ENCODE results near the gene HDDC3. TPM values are rescaled to one million over a fixed set of nuclear protein-coding genes. Genes with fewer than 3 reads are reported as not detected.

The HDDC3 gene
- total RNA-seq, 2 experiments from 2014 or later = 31.8 to 38.6 TPM

GRCh38 chr15:90885432-90886290 is 46.7 kb downstream of the HDDC3 start:
- TF ChIP-seq EZH2phosphoT487 (IDR thresholded peaks at IDR 0.05; ENCODE audit: borderline replicate concordance, low read depth, low read length) (no peak), CTCF (conservative IDR thresholded peaks at IDR 0.05; ENCODE audit: low read length) (peak; percentile 99)
- BruUV-seq (replicated peaks) = no TSS peak
- Histone ChIP-seq H3K27ac (ENCODE audit: low read depth, low read length, poor library complexity, severe bottlenecking) (no peak overlapping the region), H3K36me3 (ENCODE audit: insufficient read depth, low read length) (no peaks in the 10 kb centered on the region), H3K4me1 (ENCODE audit: insufficient read depth, low read length, poor library complexity, severe bottlenecking) (peaks cover 12% of the 10 kb centered on the region), H3K4me2 (ENCODE audit: low read length) (peak overlapping the region; percentile 18; the same call in 1 of the 2 replicates), H2AFZ (ENCODE audit: low read length) (0 out of 2 replicates have a peak overlapping the region, but pooled peaks have one; percentile 21), H3K9me2 (ENCODE audit: insufficient read depth, low read length) (no peaks in the 10 kb centered on the region), H3K4me3 (ENCODE audit: low read depth, low read length, poor library complexity, severe bottlenecking) (no peak overlapping the region), H3K9me3 (ENCODE audit: low read length) (no peaks in the 10 kb centered on the region), H3K79me2 (ENCODE audit: insufficient read depth, low read depth, low read length) (no peaks in the 10 kb centered on the region), H4K20me1 (ENCODE audit: insufficient read depth, low read length) (no peaks in the 10 kb centered on the region)
- ChIA-PET CTCF (ENCODE audit: unreplicated experiment) (interaction anchor here (0.5 to 1.7 kb wide), 10 partner anchors 11 to 520 kb away, joined by 3 to 10 read pairs (median 3); no protein-coding TSS in a partner anchor), POLR2A (interaction anchor here (0.7 to 1.9 kb wide), 8 partner anchors 15 to 377 kb away, joined by 3 to 7 read pairs (median 4); partner anchors contain the start of genes HDDC3 and UNC45A)
- intact Hi-C loops (cut with micrococcal nuclease; ENCODE audit: unreplicated experiment) = loop anchor here (1.0 to 5.0 kb wide), 6 partner anchors 67 to 565 kb away; partner anchors contain the start of gene BLM
- peak; percentile 80 for DNase-seq (ENCODE audit: low spot score)

GRCh38 chr15:90884719-90885431 is 47.5 kb downstream of the HDDC3 start:
- H3K79me2 ChIP-seq (ENCODE audit: insufficient read depth, low read depth, low read length) = no peaks in the 10 kb centered on the region
- H3K4me2 ChIP-seq (ENCODE audit: low read length) = no peak overlapping the region
- CTCF ChIA-PET (ENCODE audit: unreplicated experiment) = interaction anchor here (0.5 to 1.7 kb wide), 10 partner anchors 12 to 519 kb away, joined by 3 to 10 read pairs (median 3); no protein-coding TSS in a partner anchor
- H3K4me1 ChIP-seq (ENCODE audit: insufficient read depth, low read length, poor library complexity, severe bottlenecking) = peaks cover 12% of the 10 kb centered on the region
- POLR2A ChIA-PET = interaction anchor here (0.7 to 1.9 kb wide), 4 partner anchors 33 to 173 kb away, joined by 3 to 7 read pairs (median 4); partner anchors contain the start of gene HDDC3
- no peak overlapping the region for H3K27ac ChIP-seq (ENCODE audit: low read depth, low read length, poor library complexity, severe bottlenecking)
- no TSS peak for BruUV-seq (replicated peaks)
- no peak overlapping the region for H2AFZ ChIP-seq (ENCODE audit: low read length)
- TF ChIP-seq EZH2phosphoT487 (IDR thresholded peaks at IDR 0.05; ENCODE audit: borderline replicate concordance, low read depth, low read length) (no peak), CTCF (conservative IDR thresholded peaks at IDR 0.05; ENCODE audit: low read length) (no peak)
- no peak for DNase-seq (ENCODE audit: low spot score)
- intact Hi-C loops (cut with micrococcal nuclease; ENCODE audit: unreplicated experiment) = loop anchor here (5.0 kb wide), 2 partner anchors 168 to 403 kb away; partner anchors contain the start of gene BLM
- H3K9me2 ChIP-seq (ENCODE audit: insufficient read depth, low read length) = no peaks in the 10 kb centered on the region
- H3K9me3 ChIP-seq (ENCODE audit: low read length) = no peaks in the 10 kb centered on the region
- H3K36me3 ChIP-seq (ENCODE audit: insufficient read depth, low read length) = no peaks in the 10 kb centered on the region
- no peaks in the 10 kb centered on the region for H4K20me1 ChIP-seq (ENCODE audit: insufficient read depth, low read length)
- H3K4me3 ChIP-seq (ENCODE audit: low read depth, low read length, poor library complexity, severe bottlenecking) = no peak overlapping the region
